ENCODE measurements around the gene CPHXL.

CPHXL gene

GRCh38 chr16:75702242-75702641 is 24.0 kb downstream of the CPHXL start:
- no peak for DNase-seq (ENCODE audit: low read depth in 2 of 2, low spot score in 1 of 2)

GRCh38 chr16:75701361-75701760 is 24.9 kb downstream of the CPHXL start, which contains the start of gene DUXB:
DUXB (minus strand) TSS chr16:75701461; CDS start chr16:75701418, 43 bp downstream.
- DNase-seq (ENCODE audit: low read depth in 2 of 2, low spot score in 1 of 2) = no peak

- DNase-seq (ENCODE audit: low read depth in 2 of 2, low spot score in 1 of 2) = no peak
Observed at GRCh38 chr16:75697571-75697970, 28.7 kb downstream of the CPHXL start.

- no peak for DNase-seq (ENCODE audit: low read depth in 2 of 2, low spot score in 1 of 2)
Observed at GRCh38 chr16:75695708-75696107, 30.6 kb downstream of the CPHXL start.

- DNase-seq (ENCODE audit: low read depth in 2 of 2, low spot score in 1 of 2) = no peak
Observed at GRCh38 chr16:75687361-75687760, 38.9 kb downstream of the CPHXL start.

GRCh38 chr16:75682308-75682707 is 44.0 kb downstream of the CPHXL start:
- no peak for DNase-seq (ENCODE audit: low read depth in 2 of 2, low spot score in 1 of 2)

GRCh38 chr16:75679366-75679765 is 46.9 kb downstream of the CPHXL start:
- no peak for DNase-seq (ENCODE audit: low read depth in 2 of 2, low spot score in 1 of 2)

- DNase-seq (ENCODE audit: low read depth in 2 of 2, low spot score in 1 of 2) = no peak
Observed at GRCh38 chr16:75676909-75677308, 49.4 kb downstream of the CPHXL start, which contains the start of gene CPHXL2. CPHXL2 (minus strand) TSS chr16:75677009; CDS start chr16:75676999, 10 bp downstream.

GRCh38 chr16:75667503-75667902 is 58.8 kb downstream of the CPHXL start:
- DNase-seq (ENCODE audit: low read depth in 2 of 2, low spot score in 1 of 2) = no peak
